IPS DF 4.7 (cell line): Measurements from ENCODE around the gene ATP8B3.
"Not testable (repeated sequence)": the region's sequence is repeated elsewhere in the genome, so short reads cannot be mapped to it uniquely, and the experiment has no call there.

ENCODE experiments used
- DNase-seq: peaks from one replicate; pipeline ENCODE4 v3.0.0-alpha.2; 2013; ENCODE audit warnings: low spot score; ENCODE audit errors: extremely low read depth

ATP8B3 gene

DNA sequence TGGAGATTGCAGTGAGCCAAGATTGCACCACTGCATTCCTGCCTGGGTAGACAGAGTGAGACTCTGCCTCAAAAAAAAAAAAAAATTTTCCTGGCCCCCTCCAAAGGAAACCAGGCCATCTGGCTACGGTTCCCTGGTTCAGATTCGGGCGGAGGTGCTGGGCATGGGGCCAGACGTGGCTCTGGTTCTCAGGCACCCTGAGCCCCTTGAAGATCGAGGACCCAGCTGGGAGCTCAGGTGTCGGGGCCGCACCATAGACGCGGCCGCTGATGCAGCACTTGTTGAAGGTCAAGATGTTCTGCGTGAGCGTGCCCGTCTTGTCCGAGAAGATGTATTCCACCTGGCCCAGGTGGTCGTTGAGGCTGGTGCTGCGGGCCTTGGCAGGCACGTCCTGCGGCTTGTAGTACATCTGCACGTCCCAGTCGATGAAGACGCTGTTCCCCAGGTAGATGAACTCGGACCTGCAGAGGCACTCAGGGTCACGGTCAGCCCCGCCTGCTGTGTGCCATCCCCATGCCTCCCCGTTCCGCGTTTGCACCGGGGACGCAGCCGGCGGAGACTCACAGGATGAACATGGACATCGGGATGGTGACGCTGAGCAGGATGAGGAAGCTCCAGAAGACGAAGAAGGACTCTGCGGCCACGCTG is 12.3 kb downstream of the ATP8B3 start:
- DNase-seq: no peak

GRCh38 chr19:1797313-1797712 is 14.8 kb downstream of the ATP8B3 start:
- DNase-seq: not testable (repeated sequence)

- DNase-seq: no peak
These were observed 15.5 kb downstream of the ATP8B3 start for GRCh38 chr19:1796395-1797142.

- no peak for DNase-seq
These were observed 17.5 kb downstream of the ATP8B3 start for GRCh38 chr19:1794424-1795172.

GRCh38 chr19:1791879-1792278 is 20.2 kb downstream of the ATP8B3 start:
- no peak for DNase-seq

DNA sequence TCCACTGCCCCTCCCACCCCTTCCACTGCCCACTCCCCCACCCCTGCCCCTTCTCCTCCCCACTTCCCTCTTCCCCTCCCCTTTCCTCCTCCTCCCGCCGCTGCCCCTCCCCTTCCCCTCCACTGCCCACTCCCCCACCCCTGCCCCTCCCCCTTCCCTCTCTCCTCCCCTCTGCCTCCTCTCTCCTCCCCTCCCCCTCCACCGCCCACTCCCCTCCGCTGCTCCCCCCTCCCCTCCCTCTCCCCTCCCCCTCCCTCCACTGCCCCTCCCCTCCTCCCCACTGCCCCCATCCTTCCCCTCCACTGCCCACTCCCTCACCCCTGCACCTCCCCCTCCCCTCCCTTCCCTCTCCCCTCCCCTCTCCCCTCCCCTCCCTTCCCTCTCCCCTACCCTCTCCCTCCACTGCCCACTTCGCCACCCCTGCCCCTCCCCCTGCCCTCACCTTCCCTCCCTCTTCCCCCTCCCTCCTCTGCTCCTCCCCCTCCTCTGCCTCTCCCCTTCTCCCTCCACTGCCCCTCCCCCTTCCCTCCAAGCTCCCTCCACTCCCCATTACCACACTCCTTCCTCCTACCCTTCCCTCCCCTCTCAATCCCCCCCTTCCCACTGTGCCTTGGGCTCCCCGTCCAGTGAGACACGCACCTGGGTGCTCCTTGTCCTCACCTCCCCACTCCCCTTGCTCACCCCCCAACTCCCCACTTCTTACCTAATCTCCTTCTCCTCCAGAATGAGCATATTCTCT is 21.9 kb downstream of the ATP8B3 start:
- DNase-seq: no peak

GRCh38 chr19:1789261-1790041 is 22.6 kb downstream of the ATP8B3 start:
- no peak for DNase-seq

DNA sequence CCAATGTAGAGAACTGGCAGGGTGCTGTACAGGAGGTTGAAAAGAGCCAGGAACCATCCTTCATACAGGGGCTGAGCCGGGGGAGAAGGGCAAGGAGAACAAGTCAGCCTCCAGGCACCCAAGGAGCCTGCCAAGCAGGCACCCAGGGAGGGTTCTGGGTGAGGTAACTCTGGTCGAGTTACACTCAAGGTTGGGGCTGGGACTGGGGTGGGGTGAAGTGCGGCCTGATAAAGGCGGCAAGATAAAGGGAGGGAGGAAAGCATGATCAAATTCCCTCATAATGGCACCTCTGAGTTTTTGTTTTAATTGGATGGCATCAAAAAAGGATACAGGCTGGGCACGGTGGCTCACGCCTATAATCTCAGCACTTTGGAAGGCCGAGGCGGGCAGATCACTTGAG is 25.0 kb downstream of the ATP8B3 start:
- no peak for DNase-seq

GRCh38 chr19:1786668-1787067 is 25.4 kb downstream of the ATP8B3 start:
- no peak for DNase-seq

- no peak for DNase-seq
These were observed 26.8 kb downstream of the ATP8B3 start for GRCh38 chr19:1785310-1785709.

DNA sequence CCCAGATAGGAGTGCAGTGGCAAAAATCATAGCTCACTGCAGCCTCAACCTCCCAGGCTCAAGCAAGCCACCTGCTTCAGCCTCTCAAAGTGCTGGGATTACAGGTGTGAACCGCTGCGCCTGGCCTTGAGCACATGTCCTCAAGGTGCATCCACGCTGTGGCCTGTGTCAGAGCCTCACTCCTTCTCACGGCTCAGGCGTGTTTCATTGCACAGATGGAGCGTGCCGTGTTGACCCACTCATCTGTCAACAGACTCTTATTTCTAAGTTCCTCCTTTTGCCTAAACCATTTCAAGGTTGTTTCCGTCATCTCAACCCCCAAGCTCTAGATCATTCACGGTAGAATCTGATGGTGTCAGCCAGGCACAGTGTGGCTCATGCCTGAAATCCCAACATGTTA is 28.2 kb downstream of the ATP8B3 start:
- DNase-seq: no peak

DNA sequence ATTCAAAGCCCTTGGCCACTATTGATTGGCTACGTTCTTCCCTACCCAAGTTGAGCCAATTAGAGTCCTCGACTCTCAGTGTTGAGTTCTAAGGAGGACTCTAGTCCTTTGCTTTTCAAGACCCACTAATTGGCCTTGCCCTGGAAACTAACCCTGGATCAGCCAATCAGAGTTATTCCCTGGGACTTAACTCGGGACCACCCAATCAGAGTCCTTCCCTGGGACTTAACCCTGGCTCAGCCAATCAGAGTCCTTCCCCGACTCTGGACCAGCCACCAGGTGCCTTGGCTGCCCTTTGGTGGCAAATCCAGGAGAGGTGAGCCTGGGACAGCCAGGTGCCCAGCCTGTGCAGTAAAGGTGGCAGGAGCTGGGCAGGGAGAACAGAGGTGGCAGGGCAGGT is 28.7 kb downstream of the ATP8B3 start:
- DNase-seq: no peak

DNA sequence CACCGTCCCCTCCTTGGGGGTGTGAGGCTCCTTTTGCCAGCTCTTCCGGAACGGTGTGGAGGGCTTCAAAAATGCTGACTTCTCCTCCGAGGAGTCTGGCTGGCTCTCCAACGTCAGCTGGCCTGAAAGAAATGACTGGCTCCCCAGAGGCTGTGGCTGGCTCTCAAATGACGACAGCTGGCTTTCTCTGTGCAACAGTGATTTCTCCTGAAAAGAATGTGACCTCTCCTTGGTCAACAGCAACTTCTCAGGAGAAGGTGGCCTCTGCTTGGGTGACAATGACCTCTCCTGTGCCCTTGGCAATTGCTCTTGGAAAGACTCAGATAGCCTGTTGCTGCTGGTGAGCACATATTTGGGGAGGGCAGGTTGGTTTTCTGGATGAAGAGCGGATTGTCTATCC is 29.6 kb downstream of the ATP8B3 start:
- no peak for DNase-seq

DNA sequence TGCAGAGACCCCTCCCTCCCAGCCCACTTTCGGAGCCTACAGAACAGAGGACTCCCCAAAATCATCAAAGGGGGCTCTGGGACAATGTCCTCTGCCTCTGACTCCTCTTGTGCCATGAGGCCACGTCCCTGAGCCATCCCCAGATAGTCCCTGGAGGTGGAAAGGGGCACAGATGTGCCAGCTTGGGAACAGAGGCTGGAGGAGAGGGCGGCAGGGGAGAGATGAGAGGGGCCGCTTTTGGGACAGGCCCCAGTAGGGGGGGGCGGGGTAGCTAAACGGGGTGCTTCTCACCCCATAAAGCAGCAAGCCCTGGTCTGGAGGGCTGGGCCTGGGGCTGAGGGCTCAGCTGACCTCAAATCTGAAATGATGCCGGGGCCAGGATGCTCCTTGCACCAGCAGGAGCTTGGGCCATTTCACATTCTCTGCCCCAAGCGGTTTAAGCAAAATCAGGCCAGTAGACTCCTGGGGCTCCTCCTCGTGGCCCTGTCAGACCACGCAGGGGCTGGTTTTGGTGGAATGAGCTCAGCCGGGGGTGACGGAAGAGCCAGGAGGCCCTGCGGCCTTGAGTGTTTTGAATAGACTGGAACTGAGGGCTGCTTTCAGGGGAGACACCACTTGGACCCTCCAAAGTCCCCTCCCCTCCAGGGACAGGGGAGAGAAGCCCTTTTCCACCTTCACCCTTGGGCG is 31.7 kb downstream of the ATP8B3 start:
- no peak for DNase-seq

- no peak for DNase-seq
These were observed 32.5 kb downstream of the ATP8B3 start for GRCh38 chr19:1779574-1779973.

GRCh38 chr19:1777149-1777548 is 34.9 kb downstream of the ATP8B3 start:
- DNase-seq: no peak

- DNase-seq: no peak
These were observed 35.4 kb downstream of the ATP8B3 start for GRCh38 chr19:1776606-1777147.

DNA sequence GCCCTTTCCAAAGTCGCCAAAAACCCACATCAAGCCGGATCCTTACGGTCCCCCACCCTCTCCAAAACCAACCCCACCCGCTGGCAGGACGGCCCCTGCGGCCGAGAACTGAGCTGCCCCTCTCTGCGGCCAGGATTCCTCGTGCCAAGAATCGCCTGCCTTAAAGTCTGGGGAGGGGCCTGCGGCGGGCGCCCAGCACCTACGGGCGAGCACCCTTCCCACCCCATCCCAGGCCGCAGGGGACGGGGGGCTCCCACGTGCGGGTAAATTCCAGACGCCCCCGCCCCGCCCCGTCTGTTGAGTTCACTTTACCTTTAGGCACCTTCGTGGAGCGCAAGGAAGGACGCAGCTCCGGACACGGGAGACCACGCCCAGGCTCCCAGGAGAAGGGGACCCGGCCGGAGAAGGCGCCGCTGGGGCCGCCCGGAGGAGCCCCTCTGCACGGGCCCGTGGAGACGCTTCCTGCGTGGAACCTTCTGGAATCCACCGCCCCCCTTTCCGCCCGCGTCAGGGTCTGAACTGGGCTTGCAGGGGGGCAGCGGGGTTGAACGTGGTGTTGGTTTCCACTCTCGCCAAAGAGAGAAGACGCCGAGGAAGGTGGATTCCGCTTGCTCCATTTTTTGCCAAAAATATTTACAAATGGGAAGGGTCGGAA is 36.0 kb downstream of the ATP8B3 start:
- DNase-seq: no peak

DNA sequence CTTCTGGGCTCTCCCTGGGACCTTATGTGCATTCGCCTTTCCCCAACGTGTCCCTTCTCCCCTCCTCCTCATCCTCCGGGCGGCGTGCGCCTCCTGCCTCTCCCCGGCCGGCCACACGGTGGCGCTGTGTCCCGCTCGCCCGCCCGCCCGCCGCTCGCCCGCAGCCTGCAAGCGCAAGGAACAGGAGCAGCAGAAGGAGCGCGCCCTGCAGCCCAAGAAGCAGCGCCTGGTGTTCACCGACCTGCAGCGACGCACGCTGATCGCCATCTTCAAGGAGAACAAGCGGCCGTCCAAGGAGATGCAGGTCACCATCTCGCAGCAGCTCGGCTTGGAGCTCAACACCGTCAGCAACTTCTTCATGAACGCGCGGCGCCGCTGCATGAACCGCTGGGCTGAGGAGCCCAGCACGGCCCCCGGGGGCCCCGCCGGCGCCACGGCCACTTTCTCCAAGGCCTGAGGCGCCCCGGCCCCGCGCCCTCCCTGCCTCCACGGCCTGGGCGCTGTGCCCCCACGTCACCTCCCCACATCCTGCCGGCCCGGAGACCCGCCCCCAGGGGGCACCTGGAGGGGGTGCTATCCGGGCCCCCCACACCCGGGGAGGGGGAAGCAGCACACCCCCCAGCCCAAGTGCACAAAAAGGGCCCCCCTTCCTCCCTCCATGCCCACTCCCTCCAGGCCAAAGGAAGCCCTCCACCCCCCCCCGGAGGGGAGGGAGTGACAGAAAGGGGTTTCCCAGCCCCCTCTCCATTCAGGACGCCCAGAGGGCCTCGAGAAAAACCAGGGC is 36.9 kb downstream of the ATP8B3 start:
- DNase-seq: no peak
